Measurements from ENCODE around the gene SLC25A22.

SLC25A22 gene

GRCh38 chr11:813456-814096 is 15.5 kb upstream of the SLC25A22 start:
- peak overlapping the region in 3 of 5 donors; percentile 47 to 99 (median 89) for H3K9ac ChIP-seq (ENCODE audit: low read length in 5 of 5)

GRCh38 chr11:813072-813455 is 15.0 kb upstream of the SLC25A22 start:
- H3K4me1 ChIP-seq (ENCODE audit: control insufficient read depth in 5 of 5, insufficient read depth in 5 of 5, low read length in 5 of 5) = peaks cover 11 to 66% (median 64%) of the 10 kb centered on the region in 5 donors
- no peaks in the 10 kb centered on the region for H3K27me3 ChIP-seq (ENCODE audit: control insufficient read depth in 5 of 5, insufficient read depth in 4 of 5, low read length in 5 of 5)
- H3K4me3 ChIP-seq (ENCODE audit: low read depth in 1 of 5, low read length in 5 of 5) = peak overlapping the region in 2 of 5 donors; percentile 1 to 3
- peak overlapping the region in 3 of 5 donors; percentile 17 to 99 (median 89) for H3K9ac ChIP-seq (ENCODE audit: low read length in 5 of 5)
- no peaks in the 10 kb centered on the region for H3K9me3 ChIP-seq (ENCODE audit: control insufficient read depth in 5 of 5, low read length in 5 of 5)
- H3K36me3 ChIP-seq (ENCODE audit: control insufficient read depth in 5 of 5, insufficient read depth in 5 of 5, low read length in 5 of 5) = peaks cover 0 to 32% (median 27%) of the 10 kb centered on the region in 5 donors
- peak overlapping the region; percentile 92 for H3K27ac ChIP-seq (ENCODE audit: low read depth, low read length)

More at GRCh38 chr11:813456-814096, 15.5 kb upstream of the SLC25A22 start:
- Histone ChIP-seq H3K4me3 (ENCODE audit: low read depth in 1 of 5, low read length in 5 of 5) (peak overlapping the region in 1 of 5 donors; percentile 4), H3K9me3 (ENCODE audit: control insufficient read depth in 5 of 5, low read length in 5 of 5) (no peaks in the 10 kb centered on the region), H3K27me3 (ENCODE audit: control insufficient read depth in 5 of 5, insufficient read depth in 4 of 5, low read length in 5 of 5) (no peaks in the 10 kb centered on the region), H3K27ac (ENCODE audit: low read depth, low read length) (peak overlapping the region; percentile 92), H3K4me1 (ENCODE audit: control insufficient read depth in 5 of 5, insufficient read depth in 5 of 5, low read length in 5 of 5) (peaks cover 12 to 67% (median 64%) of the 10 kb centered on the region in 5 donors), H3K36me3 (ENCODE audit: control insufficient read depth in 5 of 5, insufficient read depth in 5 of 5, low read length in 5 of 5) (peaks cover 0 to 32% (median 27%) of the 10 kb centered on the region in 5 donors)

- H3K9me3 ChIP-seq (ENCODE audit: control insufficient read depth in 5 of 5, low read length in 5 of 5) = no peaks in the 10 kb centered on the region
- H3K4me3 ChIP-seq (ENCODE audit: low read depth in 1 of 5, low read length in 5 of 5) = peak overlapping the region in 3 of 5 donors; percentile 84 to 95 (median 89)
- peak overlapping the region; percentile 92 for H3K27ac ChIP-seq (ENCODE audit: low read depth, low read length)
- peaks cover 0 to 32% (median 27%) of the 10 kb centered on the region in 5 donors for H3K36me3 ChIP-seq (ENCODE audit: control insufficient read depth in 5 of 5, insufficient read depth in 5 of 5, low read length in 5 of 5)
- peaks cover 11 to 64% (median 63%) of the 10 kb centered on the region in 5 donors for H3K4me1 ChIP-seq (ENCODE audit: control insufficient read depth in 5 of 5, insufficient read depth in 5 of 5, low read length in 5 of 5)
- H3K9ac ChIP-seq (ENCODE audit: low read length in 5 of 5) = peak overlapping the region in 3 of 5 donors; percentile 39 to 99 (median 89)
- no peaks in the 10 kb centered on the region for H3K27me3 ChIP-seq (ENCODE audit: control insufficient read depth in 5 of 5, insufficient read depth in 4 of 5, low read length in 5 of 5)
These were observed 14.3 kb upstream of the SLC25A22 start for GRCh38 chr11:812390-812789.

- Histone ChIP-seq H3K36me3 (ENCODE audit: control insufficient read depth in 5 of 5, insufficient read depth in 5 of 5, low read length in 5 of 5) (peaks cover 0 to 32% (median 27%) of the 10 kb centered on the region in 5 donors), H3K27ac (ENCODE audit: low read depth, low read length) (peak overlapping the region; percentile 92), H3K4me3 (ENCODE audit: low read depth in 1 of 5, low read length in 5 of 5) (peak overlapping the region; percentile 84 to 95 (median 89))
These were observed 13.6 kb upstream of the SLC25A22 start for GRCh38 chr11:811446-812245.

DNA sequence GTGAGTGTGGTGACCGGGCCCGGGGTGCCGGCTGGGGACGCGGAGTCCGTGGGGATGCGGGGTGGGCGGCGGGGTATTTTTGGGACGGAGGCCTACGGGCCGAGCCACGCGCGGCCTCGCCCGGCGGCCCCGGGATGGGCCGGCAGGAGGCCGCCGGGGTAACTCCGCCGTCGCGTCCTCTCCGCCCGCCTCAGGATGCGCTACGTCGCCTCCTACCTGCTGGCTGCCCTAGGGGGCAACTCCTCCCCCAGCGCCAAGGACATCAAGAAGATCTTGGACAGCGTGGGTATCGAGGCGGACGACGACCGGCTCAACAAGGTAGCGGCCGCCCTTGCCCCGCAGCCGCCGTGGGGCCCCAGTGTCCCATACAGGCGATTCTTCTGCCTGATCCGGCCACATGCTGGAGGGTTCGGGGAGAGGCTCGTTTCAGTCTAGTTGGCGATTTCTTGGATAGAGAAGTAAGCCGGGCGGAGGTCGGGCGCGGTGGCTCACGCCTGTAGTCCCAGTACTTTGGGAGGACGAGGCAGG is 12.0 kb upstream of the SLC25A22 start:
- Histone ChIP-seq H3K27me3 (ENCODE audit: control insufficient read depth in 5 of 5, insufficient read depth in 4 of 5, low read length in 5 of 5) (no peaks in the 10 kb centered on the region), H3K36me3 (ENCODE audit: control insufficient read depth in 5 of 5, insufficient read depth in 5 of 5, low read length in 5 of 5) (peaks cover 0 to 32% (median 27%) of the 10 kb centered on the region in 5 donors), H3K4me3 (ENCODE audit: low read depth in 1 of 5, low read length in 5 of 5) (peak overlapping the region; percentile 84 to 95 (median 89)), H3K9ac (ENCODE audit: low read length in 5 of 5) (peak overlapping the region; percentile 84 to 99 (median 94)), H3K9me3 (ENCODE audit: control insufficient read depth in 5 of 5, low read length in 5 of 5) (no peaks in the 10 kb centered on the region), H3K4me1 (ENCODE audit: control insufficient read depth in 5 of 5, insufficient read depth in 5 of 5, low read length in 5 of 5) (peaks cover 11 to 55% (median 54%) of the 10 kb centered on the region in 5 donors), H3K27ac (ENCODE audit: low read depth, low read length) (peak overlapping the region; percentile 92)

More at GRCh38 chr11:811446-812245, 13.6 kb upstream of the SLC25A22 start:
- H3K9ac ChIP-seq (ENCODE audit: low read length in 5 of 5) = peak overlapping the region; percentile 84 to 99 (median 94)
- peaks cover 11 to 64% (median 63%) of the 10 kb centered on the region in 5 donors for H3K4me1 ChIP-seq (ENCODE audit: control insufficient read depth in 5 of 5, insufficient read depth in 5 of 5, low read length in 5 of 5)
- no peaks in the 10 kb centered on the region for H3K27me3 ChIP-seq (ENCODE audit: control insufficient read depth in 5 of 5, insufficient read depth in 4 of 5, low read length in 5 of 5)
- H3K9me3 ChIP-seq (ENCODE audit: control insufficient read depth in 5 of 5, low read length in 5 of 5) = no peaks in the 10 kb centered on the region

DNA sequence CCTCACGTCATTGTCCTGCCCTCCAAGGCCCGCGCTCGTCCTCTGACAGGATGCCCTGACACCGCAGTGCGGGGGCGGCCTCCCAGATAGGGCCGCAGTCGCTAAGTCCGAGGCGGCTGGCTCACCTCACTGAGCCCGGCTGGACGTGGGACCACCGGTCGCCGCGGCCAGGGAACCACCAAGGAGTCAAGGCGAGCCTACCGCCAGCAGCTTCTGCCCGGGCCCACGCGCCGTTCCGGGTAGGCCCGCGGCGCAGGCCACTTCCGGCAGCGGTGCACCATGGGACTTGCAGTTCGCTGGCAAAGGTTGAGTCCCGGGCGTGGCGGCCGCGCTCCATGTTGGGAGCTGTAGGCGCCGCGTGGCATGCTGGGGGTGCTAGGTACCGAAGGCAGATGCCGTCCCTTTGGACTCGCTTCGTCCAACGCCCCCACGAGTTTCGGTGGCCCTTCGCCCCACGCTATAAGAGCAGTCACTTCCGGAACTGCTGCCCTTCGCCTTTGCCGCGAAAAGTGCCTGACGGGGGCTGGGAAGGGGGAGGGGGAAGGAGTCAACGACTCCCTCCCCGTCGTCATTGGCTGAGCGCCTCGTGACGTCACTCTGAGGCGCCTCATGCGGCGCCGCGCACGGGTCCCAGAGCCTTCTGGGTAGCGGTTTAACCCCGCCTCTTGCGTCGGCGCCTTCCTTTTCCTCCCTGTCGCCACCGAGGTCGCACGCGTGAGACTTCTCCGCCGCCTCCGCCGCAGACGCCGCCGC is 11.4 kb upstream of the SLC25A22 start, which contains the start of gene RPLP2:
Gene RPLP2, plus strand, starts transcription at position 681 of the 753 bp plus-strand sequence. CDS start 268 bp downstream, outside the sequence.
- H3K27ac ChIP-seq (ENCODE audit: low read depth, low read length) = peak within 1 kb of the TSS; percentile 92
- peaks cover 0 to 32% (median 27%) of the 10 kb centered on the region in 5 donors for H3K36me3 ChIP-seq (ENCODE audit: control insufficient read depth in 5 of 5, insufficient read depth in 5 of 5, low read length in 5 of 5)
- no peaks in the 10 kb centered on the region for H3K27me3 ChIP-seq (ENCODE audit: control insufficient read depth in 5 of 5, insufficient read depth in 4 of 5, low read length in 5 of 5)
- peaks cover 11 to 60% (median 55%) of the 10 kb centered on the region in 5 donors for H3K4me1 ChIP-seq (ENCODE audit: control insufficient read depth in 5 of 5, insufficient read depth in 5 of 5, low read length in 5 of 5)
- peak within 1 kb of the TSS; percentile 84 to 99 (median 94) for H3K9ac ChIP-seq (ENCODE audit: low read length in 5 of 5)
- H3K9me3 ChIP-seq (ENCODE audit: control insufficient read depth in 5 of 5, low read length in 5 of 5) = no peaks in the 10 kb centered on the region
- H3K4me3 ChIP-seq (ENCODE audit: low read depth in 1 of 5, low read length in 5 of 5) = peak within 1 kb of the TSS; percentile 84 to 95 (median 93)

DNA sequence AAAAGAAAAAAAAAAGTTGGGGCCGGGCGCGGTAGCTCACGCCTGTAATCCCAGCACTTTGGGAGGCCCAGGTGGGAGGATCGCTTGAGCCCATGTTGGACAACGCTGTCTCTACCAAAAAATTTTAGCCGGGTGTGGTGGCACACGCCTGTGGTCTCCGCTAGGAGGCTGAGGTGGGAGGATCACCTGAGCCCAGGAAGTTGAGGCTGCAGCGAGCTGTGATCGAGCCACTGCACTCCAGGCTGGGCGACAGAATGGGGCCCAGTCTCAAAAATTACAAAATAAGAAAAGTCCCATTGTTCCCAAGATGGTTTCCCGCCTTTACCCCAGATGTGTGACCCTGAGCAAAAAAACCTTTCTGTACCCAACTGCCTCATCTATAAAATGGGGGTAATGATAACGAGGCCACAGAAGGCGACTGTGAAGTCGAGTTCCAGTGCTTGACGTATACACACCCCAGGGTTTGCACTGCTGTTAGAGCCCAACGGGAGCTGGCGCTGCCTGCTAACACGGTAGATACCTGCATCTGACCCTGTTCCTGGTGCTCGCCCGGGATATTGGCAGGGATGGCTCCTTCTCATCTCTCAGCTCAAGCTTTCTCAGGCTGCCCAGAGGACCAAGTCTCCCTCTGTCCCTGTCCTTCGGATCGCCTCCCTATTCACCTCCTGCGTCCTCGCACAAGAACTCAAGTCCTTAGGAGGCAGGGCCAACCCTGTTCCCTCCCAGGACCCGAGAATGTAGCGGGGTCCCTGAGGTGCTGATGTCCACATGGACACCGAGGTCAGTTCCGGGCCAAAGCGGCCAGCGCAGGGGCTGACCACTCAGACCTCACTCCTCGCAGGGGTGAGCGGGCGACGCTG is 10.6 kb upstream of the SLC25A22 start:
- no peaks in the 10 kb centered on the region for H3K9me3 ChIP-seq (ENCODE audit: control insufficient read depth in 5 of 5, low read length in 5 of 5)
- peaks cover 11 to 61% (median 58%) of the 10 kb centered on the region in 5 donors for H3K4me1 ChIP-seq (ENCODE audit: control insufficient read depth in 5 of 5, insufficient read depth in 5 of 5, low read length in 5 of 5)
- no peaks in the 10 kb centered on the region for H3K27me3 ChIP-seq (ENCODE audit: control insufficient read depth in 5 of 5, insufficient read depth in 4 of 5, low read length in 5 of 5)
- H3K36me3 ChIP-seq (ENCODE audit: control insufficient read depth in 5 of 5, insufficient read depth in 5 of 5, low read length in 5 of 5) = peaks cover 0 to 28% (median 26%) of the 10 kb centered on the region in 5 donors
- peak overlapping the region; percentile 57 to 99 (median 94) for H3K9ac ChIP-seq (ENCODE audit: low read length in 5 of 5)
- peak overlapping the region; percentile 84 to 95 (median 93) for H3K4me3 ChIP-seq (ENCODE audit: low read depth in 1 of 5, low read length in 5 of 5)
- peak overlapping the region; percentile 92 for H3K27ac ChIP-seq (ENCODE audit: low read depth, low read length)

GRCh38 chr11:804599-804964 is 6.5 kb upstream of the SLC25A22 start:
- peaks cover 0 to 37% (median 21%) of the 10 kb centered on the region in 5 donors for H3K36me3 ChIP-seq (ENCODE audit: control insufficient read depth in 5 of 5, insufficient read depth in 5 of 5, low read length in 5 of 5)
- H3K9me3 ChIP-seq (ENCODE audit: control insufficient read depth in 5 of 5, low read length in 5 of 5) = no peaks in the 10 kb centered on the region
- no peaks in the 10 kb centered on the region for H3K27me3 ChIP-seq (ENCODE audit: control insufficient read depth in 5 of 5, insufficient read depth in 4 of 5, low read length in 5 of 5)
- H3K9ac ChIP-seq (ENCODE audit: low read length in 5 of 5) = peak overlapping the region in 4 of 5 donors; percentile 33 to 73 (median 66)
- no peak overlapping the region for H3K27ac ChIP-seq (ENCODE audit: low read depth, low read length)
- peak overlapping the region; percentile 35 to 71 (median 56) for H3K4me3 ChIP-seq (ENCODE audit: low read depth in 1 of 5, low read length in 5 of 5)
- peaks cover 2 to 27% (median 25%) of the 10 kb centered on the region in 5 donors for H3K4me1 ChIP-seq (ENCODE audit: control insufficient read depth in 5 of 5, insufficient read depth in 5 of 5, low read length in 5 of 5)

Measured in subcutaneous abdominal adipose tissue (tissue), 5 donors.